ENCODE data around the gene SALL4.
"Not testable (repeated sequence)": the region's sequence is repeated elsewhere in the genome, so short reads cannot be mapped to it uniquely, and the experiment has no call there.

Gene SALL4

DNA sequence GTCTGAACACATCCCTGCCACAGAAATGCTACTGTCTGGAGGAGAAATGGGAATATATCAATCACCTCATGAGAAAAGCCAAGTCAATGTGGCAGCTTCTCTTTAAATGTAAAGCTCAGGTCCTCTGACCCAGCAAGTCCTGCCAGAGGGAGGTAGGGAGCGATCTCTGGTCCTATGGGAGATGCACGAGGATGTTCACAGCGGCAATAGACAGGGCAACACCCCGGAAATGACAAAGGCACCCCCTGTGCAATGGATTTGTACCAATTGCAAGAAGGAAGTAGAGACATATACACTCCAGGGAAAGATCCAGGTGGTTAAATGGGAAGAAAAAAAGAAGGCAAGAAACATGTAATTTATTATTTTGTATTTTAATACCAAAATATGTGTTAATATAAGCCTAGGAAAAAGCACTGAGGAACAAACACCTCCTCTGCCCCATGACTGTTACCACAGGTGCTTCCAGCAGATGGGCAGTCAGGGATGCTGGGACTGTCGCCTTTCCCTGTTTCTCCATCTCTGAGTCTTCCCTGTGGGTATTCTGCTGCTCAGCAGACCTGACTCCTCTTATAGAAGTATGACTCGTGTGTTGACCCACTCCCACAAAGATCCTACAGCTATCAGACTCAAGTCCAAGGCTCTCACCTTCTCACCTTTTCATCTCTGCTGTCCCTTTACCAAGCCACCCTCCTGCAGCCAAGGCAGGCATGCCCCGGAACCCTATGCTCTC lies 55.0 kb downstream of the SALL4 start:
- Histone ChIP-seq H3K4me2 (ENCODE audit: low read depth, low read length, poor library complexity, severe bottlenecking) (no peak overlapping the region), H3F3A (ENCODE audit: low read depth) (no peaks in the 10 kb centered on the region), H3K9me3 (ENCODE audit: insufficient read depth, low read depth, low read length) (no peaks in the 10 kb centered on the region), H3K36me3 (ENCODE audit: insufficient read depth, low read length) (no peaks in the 10 kb centered on the region), H3K27me3 (ENCODE audit: insufficient read depth, low read length, poor library complexity, severe bottlenecking) (no peaks in the 10 kb centered on the region), H3K9ac (ENCODE audit: low read depth, low read length, poor library complexity, severe bottlenecking) (no peak overlapping the region), H3K4me1 (ENCODE audit: insufficient read depth, low read length, poor library complexity, severe bottlenecking) (peaks cover 6% of the 10 kb centered on the region), H4K20me1 (ENCODE audit: insufficient read depth, low read length, poor library complexity, severe bottlenecking) (no peaks in the 10 kb centered on the region), H3K4me3 (ENCODE audit: low read length, poor library complexity, severe bottlenecking) (no peak overlapping the region), H3K79me2 (ENCODE audit: insufficient read depth, low read length) (no peaks in the 10 kb centered on the region), H2AFZ (ENCODE audit: low read length) (no peak overlapping the region), H3K9me2 (replicated peaks; ENCODE audit: low read depth, low read length) (no peaks in the 10 kb centered on the region)
- no peak for TF ChIP-seq EZH2phosphoT487 (IDR thresholded peaks at IDR 0.05; ENCODE audit: borderline replicate concordance)
- TF ChIP-seq CTCF (conservative IDR thresholded peaks at IDR 0.05; ENCODE audit: low read length): no peak

GRCh38 chr20:51745804-51746203 lies 56.5 kb downstream of the SALL4 start:
- no peak for TF ChIP-seq EZH2phosphoT487 (IDR thresholded peaks at IDR 0.05; ENCODE audit: borderline replicate concordance)
- TF ChIP-seq CTCF (conservative IDR thresholded peaks at IDR 0.05; ENCODE audit: low read length): no peak
- Histone ChIP-seq H3F3A (ENCODE audit: low read depth) (no peaks in the 10 kb centered on the region), H3K4me1 (ENCODE audit: insufficient read depth, low read length, poor library complexity, severe bottlenecking) (peaks cover 6% of the 10 kb centered on the region), H3K27me3 (ENCODE audit: insufficient read depth, low read length, poor library complexity, severe bottlenecking) (no peaks in the 10 kb centered on the region), H3K9me3 (ENCODE audit: insufficient read depth, low read depth, low read length) (no peaks in the 10 kb centered on the region), H3K4me3 (ENCODE audit: low read length, poor library complexity, severe bottlenecking) (no peak overlapping the region), H4K20me1 (ENCODE audit: insufficient read depth, low read length, poor library complexity, severe bottlenecking) (no peaks in the 10 kb centered on the region), H3K79me2 (ENCODE audit: insufficient read depth, low read length) (no peaks in the 10 kb centered on the region), H3K9me2 (replicated peaks; ENCODE audit: low read depth, low read length) (no peaks in the 10 kb centered on the region), H3K9ac (ENCODE audit: low read depth, low read length, poor library complexity, severe bottlenecking) (no peak overlapping the region), H3K4me2 (ENCODE audit: low read depth, low read length, poor library complexity, severe bottlenecking) (no peak overlapping the region), H3K36me3 (ENCODE audit: insufficient read depth, low read length) (no peaks in the 10 kb centered on the region), H2AFZ (ENCODE audit: low read length) (no peak overlapping the region)

DNA sequence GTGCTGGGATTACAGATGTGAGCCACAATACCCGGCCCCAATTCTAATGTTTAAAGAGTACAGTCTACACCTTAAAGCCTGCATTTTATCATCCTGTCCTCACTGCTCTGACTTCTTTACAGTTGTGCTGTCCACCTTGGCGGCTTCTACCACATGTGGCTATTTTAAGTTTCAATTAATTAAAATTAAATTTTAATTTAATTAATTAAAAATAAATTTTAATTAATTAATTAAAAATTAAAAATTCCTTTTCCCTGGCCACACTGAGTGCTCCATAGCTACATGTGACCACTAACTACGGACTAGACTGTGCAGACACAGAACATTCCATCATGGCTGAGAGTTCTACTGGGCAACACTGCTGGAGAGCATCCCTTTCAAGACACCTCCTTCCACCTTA lies 61.5 kb downstream of the SALL4 start:
- H3K4me3 ChIP-seq (ENCODE audit: low read length, poor library complexity, severe bottlenecking): no peak overlapping the region
- no peak overlapping the region for H3K9ac ChIP-seq (ENCODE audit: low read depth, low read length, poor library complexity, severe bottlenecking)
- no peaks in the 10 kb centered on the region for H3K9me2 ChIP-seq (replicated peaks; ENCODE audit: low read depth, low read length)
- no peak overlapping the region for H2AFZ ChIP-seq (ENCODE audit: low read length)
- H3K9me3 ChIP-seq (ENCODE audit: insufficient read depth, low read depth, low read length): no peaks in the 10 kb centered on the region
- TF ChIP-seq CTCF (conservative IDR thresholded peaks at IDR 0.05; ENCODE audit: low read length) (no peak), EZH2phosphoT487 (IDR thresholded peaks at IDR 0.05; ENCODE audit: borderline replicate concordance) (no peak)
- H4K20me1 ChIP-seq (ENCODE audit: insufficient read depth, low read length, poor library complexity, severe bottlenecking): no peaks in the 10 kb centered on the region
- H3K4me2 ChIP-seq (ENCODE audit: low read depth, low read length, poor library complexity, severe bottlenecking): no peak overlapping the region
- no peaks in the 10 kb centered on the region for H3K79me2 ChIP-seq (ENCODE audit: insufficient read depth, low read length)
- no peaks in the 10 kb centered on the region for H3K36me3 ChIP-seq (ENCODE audit: insufficient read depth, low read length)
- no peaks in the 10 kb centered on the region for H3F3A ChIP-seq (ENCODE audit: low read depth)
- H3K4me1 ChIP-seq (ENCODE audit: insufficient read depth, low read length, poor library complexity, severe bottlenecking): no peaks in the 10 kb centered on the region
- H3K27me3 ChIP-seq (ENCODE audit: insufficient read depth, low read length, poor library complexity, severe bottlenecking): no peaks in the 10 kb centered on the region

DNA sequence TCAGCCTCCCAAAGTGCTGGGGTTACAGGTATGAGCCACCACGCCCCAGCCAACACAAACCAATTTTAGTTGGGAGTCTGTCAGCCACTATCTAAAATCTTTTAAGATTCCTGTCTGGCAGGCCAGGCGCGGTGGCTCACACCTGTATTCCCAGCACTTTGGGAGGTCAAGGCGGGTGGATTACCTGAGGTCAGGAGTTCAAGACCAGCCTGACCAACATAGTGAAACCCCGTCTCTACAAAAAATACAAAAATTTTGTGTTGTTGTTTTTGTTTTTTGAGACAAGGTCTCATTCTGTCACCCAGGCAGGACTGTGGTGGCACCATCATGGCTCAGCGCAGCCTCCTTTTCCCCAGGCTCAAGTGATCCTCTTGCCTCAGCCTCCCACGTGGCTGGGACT lies 62.0 kb downstream of the SALL4 start:
- H2AFZ ChIP-seq (ENCODE audit: low read length); H3K9me3 ChIP-seq (ENCODE audit: insufficient read depth, low read depth, low read length); H3K4me1 ChIP-seq (ENCODE audit: insufficient read depth, low read length, poor library complexity, severe bottlenecking); H3K9ac ChIP-seq (ENCODE audit: low read depth, low read length, poor library complexity, severe bottlenecking); H3K4me2 ChIP-seq (ENCODE audit: low read depth, low read length, poor library complexity, severe bottlenecking); H3K9me2 ChIP-seq (replicated peaks; ENCODE audit: low read depth, low read length); H3K27me3 ChIP-seq (ENCODE audit: insufficient read depth, low read length, poor library complexity, severe bottlenecking); H3F3A ChIP-seq (ENCODE audit: low read depth); H4K20me1 ChIP-seq (ENCODE audit: insufficient read depth, low read length, poor library complexity, severe bottlenecking); H3K36me3 ChIP-seq (ENCODE audit: insufficient read depth, low read length); H3K4me3 ChIP-seq (ENCODE audit: low read length, poor library complexity, severe bottlenecking); H3K79me2 ChIP-seq (ENCODE audit: insufficient read depth, low read length): not testable (repeated sequence)
